Effector CD4-positive, alpha-beta T cell (primary cell): ENCODE measurements around the gene AFG3L2.

ENCODE experiments used
- DNase-seq: peaks from one replicate; pipeline ENCODE4 v3.0.0-alpha.2; 2020

The AFG3L2 gene

GRCh38 chr18:12318857-12319256 lies 58.2 kb downstream of the AFG3L2 start:
- DNase-seq = no peak

GRCh38 chr18:12318334-12318697 lies 58.7 kb downstream of the AFG3L2 start:
- DNase-seq = no peak

- DNase-seq = no peak
Measured at GRCh38 chr18:12317664-12318333, 59.2 kb downstream of the AFG3L2 start.

- no peak for DNase-seq
Measured at GRCh38 chr18:12315911-12316310, 61.1 kb downstream of the AFG3L2 start.

GRCh38 chr18:12315490-12315889 lies 61.5 kb downstream of the AFG3L2 start:
- no peak for DNase-seq

GRCh38 chr18:12314591-12315305 lies 62.3 kb downstream of the AFG3L2 start:
- no peak for DNase-seq

GRCh38 chr18:12313530-12314245 lies 63.3 kb downstream of the AFG3L2 start:
- DNase-seq = no peak

GRCh38 chr18:12312976-12313375 lies 64.1 kb downstream of the AFG3L2 start:
- no peak for DNase-seq

- no peak for DNase-seq
Measured at GRCh38 chr18:12310762-12311161, 66.3 kb downstream of the AFG3L2 start.

- DNase-seq = no peak
Measured at GRCh38 chr18:12309683-12310198, 67.3 kb downstream of the AFG3L2 start.

GRCh38 chr18:12308386-12309100 lies 68.5 kb downstream of the AFG3L2 start:
- no peak for DNase-seq

- DNase-seq = no peak
Measured at GRCh38 chr18:12307701-12308385, 69.2 kb downstream of the AFG3L2 start, which contains the start of gene TUBB6. Gene TUBB6 (plus strand): TSS chr18:12308241. CDS start chr18:12308293, 52 bp downstream.

- DNase-seq = no peak
Measured at GRCh38 chr18:12306752-12307700, 70.0 kb downstream of the AFG3L2 start.

GRCh38 chr18:12305930-12306629 lies 70.9 kb downstream of the AFG3L2 start:
- DNase-seq = no peak

- no peak for DNase-seq
Measured at GRCh38 chr18:12305211-12305610, 71.8 kb downstream of the AFG3L2 start.

- DNase-seq = no peak
Measured at GRCh38 chr18:12304351-12305210, 72.4 kb downstream of the AFG3L2 start.

- DNase-seq = no peak
Measured at GRCh38 chr18:12302391-12303147, 74.5 kb downstream of the AFG3L2 start.

GRCh38 chr18:12301263-12302005 lies 75.6 kb downstream of the AFG3L2 start:
- no peak for DNase-seq
